HG03066 (cell line): Measurements from ENCODE around the gene RAI2.

Source experiments
- ATAC-seq: cut with Tn5 transposase; IDR thresholded peaks from one replicate; pipeline ENCODE4 v1.9.1; 2021; ENCODE audit warnings: low read depth; ENCODE audit not compliant: unreplicated experiment

RAI2 gene

DNA sequence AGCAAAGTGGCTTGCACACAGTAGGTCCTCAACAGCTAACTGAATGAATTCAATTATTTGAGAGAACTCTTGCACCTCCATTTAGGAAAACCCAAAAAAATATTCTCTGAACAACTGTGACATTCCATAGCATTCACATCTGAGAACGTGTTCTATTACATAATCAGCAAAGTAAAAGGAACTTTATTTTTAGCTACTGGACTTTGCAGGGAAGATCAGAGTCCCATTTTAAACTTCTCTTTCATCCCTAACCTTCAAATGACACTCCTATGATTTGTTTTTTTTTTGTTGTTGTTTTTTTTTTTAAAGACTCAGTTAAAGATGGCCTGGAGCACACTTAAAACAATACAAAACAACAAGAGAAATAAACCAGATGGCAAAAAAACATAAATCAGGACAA lies 30.9 kb downstream of the RAI2 start:
- no peak for ATAC-seq

DNA sequence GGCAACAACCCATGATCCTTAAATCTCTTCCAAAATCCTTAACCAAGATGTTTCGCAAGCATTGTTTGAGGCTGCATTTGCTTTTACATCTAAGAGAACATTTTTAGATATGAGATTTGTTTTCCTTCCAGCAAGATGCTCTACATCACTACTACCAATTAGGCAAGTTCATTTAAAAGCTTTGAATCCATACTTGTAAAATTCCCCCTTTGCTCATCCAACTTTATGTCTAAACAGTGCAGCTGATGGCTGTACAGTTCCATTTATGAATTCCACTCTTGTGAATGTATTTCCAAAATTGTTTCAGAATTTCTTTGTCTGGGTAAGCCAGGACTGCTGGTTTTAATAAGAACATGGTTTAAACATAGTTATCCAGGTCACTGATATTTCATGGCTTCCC lies 31.5 kb downstream of the RAI2 start:
- no peak for ATAC-seq

DNA sequence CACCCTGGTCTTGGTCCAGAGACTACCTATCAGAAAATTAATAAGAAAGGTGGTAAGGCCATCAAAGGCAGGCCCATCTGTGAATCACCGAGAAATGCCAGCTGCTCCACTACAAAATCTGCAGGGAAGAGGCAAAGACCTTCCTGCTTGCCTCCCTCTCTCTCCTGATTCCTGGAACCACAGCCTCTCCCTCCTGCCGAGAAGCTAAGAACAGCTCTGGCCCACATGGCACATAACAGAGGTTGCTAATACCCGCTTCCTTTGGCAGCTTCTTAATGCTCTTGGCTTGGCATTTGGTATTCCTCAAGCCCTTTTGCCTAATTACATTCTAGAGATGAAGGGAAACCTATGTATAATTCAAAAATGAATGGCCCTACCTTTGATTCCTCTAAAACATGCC lies 32.9 kb downstream of the RAI2 start:
- ATAC-seq, result no peak

DNA sequence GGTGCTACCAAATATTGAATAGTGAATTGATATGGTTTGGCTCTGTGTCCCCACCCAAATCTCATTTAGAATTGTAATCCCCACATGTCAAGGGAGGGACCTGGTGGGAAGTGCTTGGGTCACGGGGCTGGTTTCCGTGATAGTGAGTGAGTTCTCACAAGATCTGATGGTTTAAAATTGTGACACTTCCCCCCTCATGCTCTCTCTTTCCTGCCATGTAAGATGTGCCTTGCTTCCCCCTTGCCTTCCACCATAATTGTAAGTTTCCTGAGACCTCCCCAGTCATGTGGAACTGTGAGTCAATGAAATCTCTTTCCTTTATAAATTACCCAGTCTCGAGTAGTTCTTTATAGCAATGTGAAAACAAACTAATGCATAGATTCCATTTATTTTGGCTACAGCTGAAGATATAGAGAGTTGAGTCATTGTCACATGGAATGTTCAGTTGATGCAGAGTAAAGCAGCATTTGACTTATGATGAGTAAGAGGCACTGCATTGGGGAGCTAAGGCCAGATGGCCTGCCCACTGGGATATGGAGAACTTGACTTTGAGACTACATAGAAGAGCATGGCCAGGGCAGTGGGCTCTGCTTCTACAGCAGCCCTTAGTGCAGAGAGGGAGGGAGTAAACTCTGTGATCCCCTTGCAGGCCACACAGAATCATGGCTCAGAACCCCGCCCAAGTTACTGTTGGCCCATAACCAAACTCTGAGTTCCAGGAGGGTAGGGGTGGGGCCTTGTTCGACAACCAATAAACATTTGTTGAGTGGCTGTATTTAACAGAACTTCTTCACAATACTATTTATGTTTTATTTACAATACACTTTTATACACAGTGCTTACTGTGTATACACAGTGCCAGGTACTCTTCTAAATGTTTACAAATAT lies 34.2 kb downstream of the RAI2 start:
- no peak for ATAC-seq

DNA sequence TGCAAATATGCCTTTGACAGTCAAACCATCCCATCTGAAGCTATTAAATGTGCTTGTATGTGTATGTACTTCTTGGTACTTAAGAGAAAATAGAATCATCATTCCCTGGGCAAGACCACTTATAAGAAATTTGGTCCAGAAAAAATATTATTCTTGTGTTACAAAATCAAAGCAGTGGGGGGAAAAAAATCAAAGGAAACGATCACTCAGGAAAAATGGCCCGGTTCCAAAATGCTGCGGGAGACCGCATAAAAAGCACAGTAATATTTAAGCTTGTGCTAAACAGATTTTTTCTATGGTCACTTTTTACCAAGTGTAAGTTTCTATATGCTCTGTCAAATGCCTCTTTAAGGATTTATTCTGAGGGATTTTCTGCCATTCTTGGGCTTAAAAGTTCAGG lies 36.1 kb downstream of the RAI2 start:
- ATAC-seq, result no peak

DNA sequence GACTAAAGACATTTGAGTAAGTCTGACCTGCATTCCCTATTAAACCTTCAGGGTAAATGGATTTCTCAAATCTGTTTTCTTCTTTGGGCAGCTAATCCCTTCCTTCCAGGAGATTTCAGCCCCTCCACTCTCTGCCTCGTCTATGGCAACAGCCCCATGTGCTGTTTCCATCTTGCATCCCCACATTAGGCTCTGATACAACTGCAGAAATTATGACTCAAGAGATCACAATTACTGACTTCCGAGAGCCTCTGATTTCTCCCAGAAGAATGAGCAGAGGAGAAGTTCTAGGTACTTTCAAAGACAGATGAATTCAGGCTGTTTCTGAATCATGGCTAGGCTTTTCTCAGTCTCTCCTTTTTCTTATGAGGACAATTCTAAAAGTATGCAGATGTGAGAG lies 38.7 kb downstream of the RAI2 start:
- no peak for ATAC-seq

DNA sequence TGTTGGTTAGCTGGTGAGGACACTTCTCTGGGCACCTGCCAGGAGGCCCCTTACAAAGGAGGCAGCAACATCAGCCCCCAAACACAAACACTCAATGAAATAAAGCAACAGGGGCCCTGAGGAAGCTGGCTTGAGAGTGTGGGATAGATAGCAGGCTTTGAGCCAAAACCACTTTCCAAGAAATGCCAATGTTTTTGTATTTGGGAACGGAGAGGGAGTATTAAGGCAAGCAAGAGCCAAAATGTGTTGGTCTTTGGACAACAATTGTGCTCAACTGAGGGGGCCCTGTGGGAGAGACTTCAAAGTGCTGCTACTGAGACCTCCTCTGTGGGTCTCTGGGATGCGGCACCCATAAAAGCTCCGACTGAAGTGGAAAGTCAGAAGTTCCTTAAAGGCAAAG lies 41.0 kb downstream of the RAI2 start:
- ATAC-seq, result no peak

DNA sequence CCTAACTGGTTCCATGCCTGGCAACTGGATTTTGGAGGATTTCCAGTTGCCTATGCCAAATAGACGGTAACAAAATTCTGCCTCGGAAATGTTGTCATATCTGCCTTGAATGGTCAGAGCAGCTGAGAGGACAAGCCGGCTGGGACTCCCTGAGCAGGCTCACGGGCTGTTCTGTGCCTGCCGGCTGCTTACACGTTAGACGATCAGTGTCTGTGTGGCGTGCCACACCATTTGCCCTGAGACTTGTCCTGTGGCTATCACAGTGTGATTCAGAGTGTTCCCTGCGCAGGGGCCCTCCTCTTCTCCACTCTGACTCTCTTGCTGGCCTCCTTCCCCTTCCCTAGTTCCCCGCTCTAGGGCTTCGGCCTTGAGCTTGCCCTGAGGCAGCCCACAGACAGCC lies 42.4 kb downstream of the RAI2 start:
- no peak for ATAC-seq

DNA sequence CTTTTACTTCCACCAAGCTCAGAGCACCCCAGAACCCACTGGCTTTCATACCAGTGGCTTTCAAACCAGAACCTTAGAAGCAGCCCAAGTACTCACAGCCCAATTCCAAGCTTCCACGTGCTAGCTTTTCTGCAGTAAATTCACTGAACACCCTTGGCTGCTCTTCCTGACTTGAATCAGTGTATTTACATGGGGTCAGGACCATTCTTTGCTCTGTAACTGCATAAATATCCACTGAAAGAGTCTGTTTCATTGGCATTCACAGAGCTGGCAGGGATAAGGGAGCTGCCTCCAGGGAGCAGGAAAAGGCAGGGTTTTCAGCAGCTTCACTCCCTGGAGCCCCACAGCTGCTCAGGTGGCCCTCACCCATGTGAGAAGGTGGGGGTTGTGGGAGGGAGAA lies 43.8 kb downstream of the RAI2 start:
- no peak for ATAC-seq

DNA sequence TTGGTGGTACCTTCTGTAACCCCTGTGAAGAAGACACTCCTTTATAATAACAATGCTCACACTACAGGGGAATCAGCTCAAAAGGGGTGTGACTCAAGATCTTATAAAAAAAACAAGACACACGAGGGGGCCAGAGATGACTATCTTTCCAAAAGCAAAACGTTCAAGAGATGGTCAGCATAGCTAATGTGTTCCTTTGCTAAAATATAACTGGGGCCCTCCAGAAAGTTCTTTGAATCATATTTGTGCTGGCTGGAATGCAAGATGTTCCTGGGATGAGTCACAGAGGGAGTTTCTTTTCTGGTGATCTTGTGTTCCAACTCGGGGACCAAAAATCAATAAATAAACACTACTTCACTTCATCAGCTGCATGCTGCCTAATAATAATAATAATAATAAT lies 46.5 kb downstream of the RAI2 start:
- ATAC-seq, result no peak

DNA sequence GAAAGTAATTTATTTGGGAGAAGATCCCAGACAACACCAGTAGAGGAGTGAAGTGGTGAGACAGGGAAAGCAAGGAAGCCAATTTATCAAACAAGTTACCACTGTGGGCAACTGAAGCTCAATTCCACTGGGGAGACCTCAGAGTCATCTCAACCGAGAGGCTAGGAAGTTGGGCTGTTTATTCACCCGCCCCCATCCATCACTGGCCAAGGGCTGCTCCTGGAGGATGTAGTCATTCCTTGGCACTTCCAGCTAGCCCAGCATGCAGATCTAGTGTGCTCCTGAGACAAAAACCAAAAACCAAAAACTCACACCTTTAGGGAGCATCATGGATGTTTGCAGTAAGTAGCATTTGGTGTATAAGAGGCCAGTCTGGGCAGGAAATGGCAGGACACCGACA lies 47.0 kb downstream of the RAI2 start:
- ATAC-seq, result no peak

DNA sequence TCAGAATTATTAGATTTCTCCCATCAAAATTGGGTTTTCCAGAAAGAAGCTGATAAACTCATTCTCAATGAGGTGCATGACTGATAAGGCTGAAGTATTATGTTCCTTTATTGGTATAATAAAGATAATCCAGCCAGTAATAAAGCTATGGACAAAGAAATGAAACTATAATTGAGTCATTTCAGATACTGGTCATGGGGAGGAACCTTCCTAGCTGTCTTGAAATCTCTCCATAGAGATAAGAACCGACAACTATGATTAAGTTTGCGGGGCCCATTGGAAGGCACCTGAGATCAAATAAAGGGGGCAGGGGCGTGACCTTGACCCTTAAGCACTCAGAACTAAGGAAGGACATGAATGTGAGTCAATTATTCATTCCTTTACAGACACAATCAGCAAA lies 47.8 kb downstream of the RAI2 start:
- no peak for ATAC-seq

DNA sequence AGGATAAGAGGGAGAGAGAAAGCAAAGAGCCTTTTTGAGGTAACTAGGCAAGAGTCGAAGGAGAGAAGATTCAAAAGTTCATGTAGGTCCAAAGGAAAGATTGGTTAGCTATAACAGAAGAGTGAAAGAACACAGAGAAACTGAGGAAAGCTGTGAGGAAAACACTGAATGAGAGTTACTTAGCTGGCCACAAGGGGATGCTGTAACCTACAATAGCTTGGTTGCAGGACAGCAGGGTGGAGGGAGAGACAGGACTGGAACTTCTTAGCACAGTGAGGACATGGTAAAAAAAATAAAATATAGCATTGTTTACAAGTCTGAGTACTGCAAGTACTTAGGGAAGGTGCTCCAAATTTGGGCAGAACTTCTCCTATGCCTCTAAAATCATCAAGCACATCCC lies 48.3 kb downstream of the RAI2 start:
- no peak for ATAC-seq

DNA sequence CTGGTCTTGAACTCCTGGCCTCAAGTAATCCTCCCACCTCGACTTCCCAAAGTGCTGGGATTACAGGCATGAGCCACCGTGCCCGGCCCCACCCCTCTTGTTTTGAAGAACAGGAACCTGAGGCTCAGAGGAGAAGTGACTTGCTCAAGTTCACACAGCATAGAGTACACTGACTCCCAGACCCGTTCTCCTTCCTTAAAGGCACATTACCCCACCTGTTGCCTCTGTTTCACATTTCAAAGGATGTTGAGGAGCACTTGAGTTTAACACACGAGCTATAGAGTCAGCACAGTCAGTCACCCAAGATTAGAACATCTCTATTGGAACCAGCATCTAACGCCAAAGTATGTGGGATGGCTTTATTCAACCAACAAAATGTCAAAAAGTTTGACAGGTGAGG lies 51.1 kb downstream of the RAI2 start:
- ATAC-seq, result no peak

DNA sequence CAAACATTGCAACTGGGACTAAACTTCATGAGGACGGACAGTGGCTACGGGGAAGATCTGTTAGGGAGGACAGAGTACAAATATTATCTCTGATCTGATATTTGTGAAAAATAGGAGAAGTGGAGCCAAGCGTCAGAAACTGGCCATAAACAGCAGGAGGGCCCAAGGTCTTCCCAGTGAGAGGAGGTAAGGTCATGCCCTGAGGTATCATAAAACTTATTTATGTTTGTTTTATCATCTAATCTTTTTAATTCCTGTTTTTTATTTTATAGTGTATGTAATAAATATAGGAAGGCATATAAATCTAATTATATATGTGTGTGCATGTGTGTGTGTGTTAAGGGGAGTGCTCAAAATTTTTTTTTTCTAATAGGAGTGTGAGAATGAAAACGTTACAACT lies 51.8 kb downstream of the RAI2 start:
- no peak for ATAC-seq

DNA sequence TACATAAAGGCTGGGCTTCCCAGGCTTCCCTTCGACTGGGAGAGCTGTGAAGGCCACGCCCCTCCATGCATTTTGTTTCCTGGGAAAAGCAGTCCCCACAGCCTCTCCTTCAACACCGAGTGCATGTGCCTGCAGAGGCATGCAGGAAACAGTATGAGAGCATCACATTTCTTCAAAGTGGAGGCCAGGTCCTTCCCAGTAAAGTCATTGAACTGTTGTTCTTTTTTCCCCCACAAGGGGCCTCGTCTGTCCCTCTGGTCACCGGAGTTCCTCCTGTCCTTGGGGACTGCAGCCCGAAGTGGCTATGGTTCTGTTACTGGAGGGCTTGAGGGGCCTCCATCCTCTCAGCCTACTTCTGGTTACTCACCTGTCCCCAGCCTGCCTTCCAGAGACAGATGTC lies 56.0 kb downstream of the RAI2 start:
- ATAC-seq, result no peak

DNA sequence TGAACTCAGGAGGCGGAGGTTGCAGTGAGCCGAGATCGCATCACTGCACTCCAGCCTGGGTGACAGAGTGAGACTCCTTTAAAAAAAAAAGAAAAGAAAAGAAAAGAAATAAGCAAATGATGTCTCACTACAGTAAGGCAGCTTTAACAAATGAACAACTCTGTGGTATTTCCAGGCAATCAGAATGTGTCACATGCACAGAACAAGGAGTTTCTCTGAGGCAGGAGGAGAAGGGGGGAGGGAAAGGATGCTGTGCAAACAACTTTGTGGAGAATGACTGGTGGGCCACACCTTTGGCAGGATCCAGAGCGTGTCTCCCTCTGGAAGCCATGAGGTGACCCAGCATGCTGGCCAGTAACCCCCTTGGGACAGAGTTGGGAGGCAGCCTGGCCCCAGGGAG lies 57.6 kb downstream of the RAI2 start:
- no peak for ATAC-seq

DNA sequence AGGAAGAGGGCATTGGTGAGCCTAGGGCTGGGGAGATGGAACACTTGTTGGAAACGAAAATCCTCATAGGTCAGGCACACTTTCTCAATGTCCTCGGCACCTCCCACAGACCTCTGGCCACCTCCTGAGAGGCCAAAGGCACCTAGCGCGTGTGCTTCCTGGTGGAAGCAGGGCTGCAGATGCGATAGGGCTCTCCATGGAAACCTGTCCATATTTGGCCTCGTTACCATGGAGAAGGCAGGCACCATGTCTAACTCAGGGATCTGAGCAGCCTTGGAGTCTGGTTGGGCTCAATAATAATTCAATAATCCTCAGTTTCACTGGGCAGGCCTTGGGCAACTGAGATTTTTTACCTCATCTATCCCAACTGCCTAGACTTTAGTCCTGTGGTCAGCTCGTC lies 58.3 kb downstream of the RAI2 start:
- ATAC-seq, result no peak

DNA sequence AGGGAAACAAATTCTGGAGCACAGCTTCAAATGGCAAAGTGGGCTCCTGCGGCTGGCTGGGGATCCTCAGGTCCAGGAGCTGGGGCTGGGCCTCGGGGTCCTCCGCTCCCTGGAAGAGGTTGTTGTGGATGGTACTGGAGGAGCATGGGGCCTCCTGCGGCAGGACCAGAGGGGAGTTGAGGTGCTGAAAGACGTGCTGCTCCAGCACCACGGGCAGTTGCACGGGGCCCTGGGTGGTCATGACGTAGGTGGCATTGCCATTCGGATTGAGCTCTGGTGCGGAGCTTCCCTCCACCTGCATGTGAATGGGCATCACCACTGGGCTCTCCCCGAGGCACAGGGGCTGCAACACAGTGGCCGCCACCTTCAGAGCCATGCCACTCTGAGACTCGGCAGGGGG lies 59.7 kb downstream of the RAI2 start:
- no peak for ATAC-seq

DNA sequence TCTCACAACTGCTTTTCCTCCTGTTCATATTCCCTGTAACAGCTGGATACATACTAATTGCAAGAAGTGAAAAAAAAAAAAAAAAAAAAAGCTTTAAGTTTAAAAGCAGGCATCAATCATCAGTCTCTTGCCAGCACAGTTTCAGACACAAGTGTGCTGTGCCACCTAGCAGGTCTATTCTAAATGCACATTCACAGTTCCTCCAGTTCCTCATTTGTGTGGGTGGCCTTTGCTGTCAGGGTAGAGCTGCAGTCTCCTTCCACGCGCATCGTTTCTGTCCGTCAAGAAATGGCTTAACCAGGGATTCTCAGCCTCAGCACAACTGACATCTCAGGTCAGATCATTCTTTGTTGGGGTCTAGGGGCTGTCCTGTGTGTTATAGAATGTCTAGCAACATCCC lies 62.2 kb downstream of the RAI2 start:
- no peak for ATAC-seq

DNA sequence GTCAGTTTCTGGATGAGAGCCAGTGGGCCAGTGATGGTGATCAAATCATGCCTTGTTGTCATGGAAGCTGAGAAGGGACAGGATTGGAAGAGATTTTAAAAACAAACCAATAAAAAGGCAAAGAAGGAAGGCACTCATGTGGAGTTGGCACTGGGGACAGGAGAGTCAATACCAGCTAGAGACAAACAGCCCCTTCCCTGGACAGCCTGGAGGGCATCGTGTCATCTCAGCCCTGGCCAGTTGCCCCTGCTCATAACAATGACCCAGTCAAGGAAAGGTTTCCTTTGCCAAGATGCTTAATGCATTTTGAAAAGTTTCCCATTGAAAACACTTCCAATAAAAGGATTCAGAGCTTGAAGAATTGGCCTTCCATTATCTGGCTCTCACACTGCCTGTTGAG lies 68.3 kb downstream of the RAI2 start:
- no peak for ATAC-seq

DNA sequence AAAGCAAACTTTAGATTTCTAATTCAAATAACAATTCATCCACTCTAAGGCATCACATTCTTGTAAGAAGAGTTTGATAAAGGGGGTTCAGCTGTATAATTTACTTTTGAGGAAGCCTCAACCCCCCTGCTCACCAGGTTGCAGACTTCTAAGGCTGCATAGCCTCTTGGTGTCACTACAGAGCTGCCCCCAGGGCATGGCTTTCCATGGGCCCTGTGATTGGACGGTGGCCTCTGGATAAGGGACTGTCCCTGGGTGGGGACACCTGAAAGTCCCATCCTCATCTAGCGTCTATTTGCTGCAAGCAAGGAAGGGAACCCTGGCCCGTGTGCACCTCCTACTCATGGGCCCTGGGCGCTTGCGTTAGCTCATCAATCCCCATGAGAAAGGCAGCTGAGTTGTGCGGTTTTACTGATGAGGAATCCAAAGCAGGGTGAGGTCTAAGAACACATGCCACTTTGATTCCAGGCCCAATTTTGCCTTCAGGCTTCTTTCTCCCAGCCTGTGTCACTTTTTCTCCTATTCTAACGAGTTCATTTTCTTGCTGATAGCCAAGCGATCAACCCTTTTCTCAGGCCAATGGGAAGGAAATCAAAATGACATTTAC lies 72.0 kb downstream of the RAI2 start:
- no peak for ATAC-seq
